ENCODE measurements around the gene KRT14.
"Not testable (repeated sequence)": the region's sequence is repeated elsewhere in the genome, so short reads cannot be mapped to it uniquely, and the experiment has no call there.

KRT14 gene

DNA sequence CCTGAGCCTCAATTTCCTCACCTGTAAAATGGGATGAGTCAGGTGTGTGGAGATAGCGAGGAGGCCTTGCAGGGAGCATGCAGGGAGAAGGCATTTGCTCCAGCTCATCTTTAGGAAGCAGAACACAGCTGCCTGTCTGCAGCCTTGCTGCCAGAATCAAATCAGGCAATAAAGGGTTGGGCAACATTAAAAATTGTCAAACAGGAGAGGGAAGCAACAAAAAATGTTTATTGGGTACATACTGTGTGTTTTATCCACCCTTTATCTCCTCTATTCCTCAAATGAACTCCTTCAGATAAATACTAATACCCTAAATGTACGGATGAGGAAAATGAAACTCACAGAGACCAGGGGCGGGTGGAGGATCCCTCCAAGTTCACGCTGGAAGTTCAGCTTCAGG is 13.6 kb upstream of the KRT14 start:
- no peak for DNase-seq

DNA sequence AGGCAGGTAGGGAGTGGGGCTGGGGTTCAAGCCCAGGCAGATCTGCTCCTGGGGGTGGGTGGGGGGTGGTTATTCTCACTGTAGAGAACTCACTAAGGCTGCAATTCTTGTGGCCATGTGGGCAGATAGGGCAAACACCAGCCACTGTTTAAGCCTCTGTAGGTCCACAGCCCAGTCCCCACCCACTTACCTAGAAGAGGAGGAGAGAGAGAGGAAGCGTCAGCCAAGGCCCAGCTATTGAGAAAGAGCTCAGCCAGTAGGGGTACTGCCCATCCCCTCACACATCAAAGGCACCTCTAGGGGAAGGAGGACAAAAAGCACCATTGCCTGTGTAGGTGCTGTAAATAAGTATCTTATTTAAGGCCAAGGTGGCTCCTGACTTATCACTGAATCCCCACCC is 13.0 kb upstream of the KRT14 start:
- DNase-seq, result no peak

DNA sequence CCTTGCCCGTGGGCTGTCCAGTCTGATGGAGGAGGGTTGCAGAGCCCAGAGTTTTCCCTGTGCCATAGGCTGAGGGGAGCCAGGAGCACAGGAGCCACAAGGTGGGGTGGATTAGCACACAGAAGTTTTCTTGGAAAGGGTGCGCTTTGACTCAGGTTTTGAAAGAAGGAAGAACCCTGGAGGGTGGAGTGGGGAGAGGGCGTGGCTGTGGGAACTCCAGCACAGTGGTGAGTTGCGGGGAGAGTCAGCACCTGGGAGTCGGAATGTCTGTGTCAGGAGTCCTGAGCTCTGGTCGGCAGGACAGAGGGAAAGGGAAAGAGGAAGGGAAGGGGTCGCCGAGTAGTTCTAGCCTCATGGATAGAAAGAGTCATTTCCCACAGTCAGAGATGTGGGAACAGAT is 8.9 kb upstream of the KRT14 start:
- DNase-seq, result no peak

DNA sequence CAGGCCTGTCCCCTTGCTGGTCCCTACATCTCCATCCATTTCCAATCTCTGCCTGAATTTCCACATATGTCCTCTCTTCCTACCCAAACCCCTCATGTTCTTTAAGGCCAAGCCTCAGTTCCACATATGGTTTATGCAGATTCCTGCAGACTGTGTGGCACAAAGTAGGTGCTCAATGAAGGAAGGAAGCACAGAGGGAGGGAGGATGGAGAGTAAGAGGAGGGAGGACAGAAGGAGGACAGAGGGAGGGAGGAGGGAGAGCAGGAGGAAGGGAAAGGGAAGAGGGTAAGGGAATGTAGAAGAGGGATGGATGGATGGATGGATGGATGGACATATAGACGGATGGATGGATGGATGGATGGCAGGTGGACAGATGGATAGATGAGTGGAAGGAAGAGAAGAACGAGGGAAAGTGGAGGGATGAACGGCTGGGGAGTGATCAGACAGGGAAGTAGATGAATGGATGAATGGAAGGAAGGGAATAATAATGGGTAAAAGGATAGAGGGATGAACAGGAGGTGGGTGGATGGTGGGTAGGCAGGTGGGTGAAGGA is 7.7 kb upstream of the KRT14 start:
- DNase-seq, result no peak

DNA sequence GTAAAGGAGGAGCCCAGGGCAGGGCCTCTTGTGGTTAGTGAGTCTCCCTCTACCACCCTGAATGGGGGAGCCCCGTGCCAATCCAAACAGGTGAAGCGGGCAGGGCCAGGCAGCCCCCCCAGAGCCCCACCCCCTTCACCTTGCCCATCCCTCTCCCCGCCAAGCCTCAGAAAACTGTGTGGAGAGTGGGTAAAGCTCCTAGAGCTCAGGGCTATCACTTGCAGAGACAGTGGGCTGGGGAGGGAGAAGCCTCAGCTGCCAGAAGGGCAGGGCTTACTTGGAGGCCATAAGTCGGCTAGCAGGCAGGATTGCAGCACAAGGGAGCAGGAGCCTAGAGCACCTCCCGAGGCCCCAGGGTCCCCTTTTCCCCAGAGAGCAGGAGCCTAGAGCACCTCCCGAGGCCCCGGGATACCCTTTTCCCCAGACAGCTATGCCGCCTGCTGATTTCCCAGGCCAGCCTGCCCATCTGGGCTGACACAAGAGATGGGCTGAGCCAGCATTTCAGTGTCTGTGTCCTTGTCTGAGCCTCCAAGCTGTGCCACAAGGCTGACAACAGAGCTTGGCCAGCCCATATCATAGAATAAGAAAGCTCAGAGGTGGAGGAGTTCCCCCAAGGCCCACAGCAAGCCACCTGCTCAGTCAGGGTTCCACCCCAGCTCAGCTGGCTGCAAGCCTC is 6.7 kb upstream of the KRT14 start:
- no peak for DNase-seq

DNA sequence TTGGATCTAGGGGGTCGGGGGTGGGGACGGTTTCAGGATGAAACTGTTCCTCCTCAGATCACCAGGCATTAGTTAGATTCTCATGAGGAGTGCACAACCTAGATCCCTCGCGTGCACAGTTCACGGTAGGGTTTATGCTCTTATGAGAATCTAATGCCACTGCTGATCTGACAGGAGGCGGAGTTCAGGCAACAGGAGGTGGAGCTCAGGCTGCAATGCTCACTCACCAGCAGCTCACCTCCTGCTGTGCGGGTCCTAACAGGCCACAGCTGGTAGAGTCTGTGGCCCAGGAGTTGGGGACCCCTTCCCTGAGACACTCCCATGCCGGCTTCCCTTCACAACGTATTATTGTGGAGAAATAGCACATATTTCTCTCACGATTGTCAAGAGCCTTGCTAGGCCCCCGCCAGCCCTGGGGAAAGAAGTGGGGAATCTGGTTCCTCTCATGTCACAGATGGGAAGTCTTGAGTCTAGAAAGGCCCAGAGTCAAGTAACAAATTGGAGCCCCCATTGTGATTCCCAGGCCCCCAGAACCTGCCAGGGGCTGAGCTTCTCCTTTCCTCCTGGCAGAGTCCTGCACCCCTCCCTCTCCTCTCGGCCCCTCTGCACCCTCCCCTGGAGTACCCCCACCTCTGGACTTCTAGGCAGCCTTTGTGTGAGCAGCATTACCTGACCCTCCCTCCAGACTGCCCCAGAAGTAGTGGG is 6.1 kb upstream of the KRT14 start:
- no peak for DNase-seq

DNA sequence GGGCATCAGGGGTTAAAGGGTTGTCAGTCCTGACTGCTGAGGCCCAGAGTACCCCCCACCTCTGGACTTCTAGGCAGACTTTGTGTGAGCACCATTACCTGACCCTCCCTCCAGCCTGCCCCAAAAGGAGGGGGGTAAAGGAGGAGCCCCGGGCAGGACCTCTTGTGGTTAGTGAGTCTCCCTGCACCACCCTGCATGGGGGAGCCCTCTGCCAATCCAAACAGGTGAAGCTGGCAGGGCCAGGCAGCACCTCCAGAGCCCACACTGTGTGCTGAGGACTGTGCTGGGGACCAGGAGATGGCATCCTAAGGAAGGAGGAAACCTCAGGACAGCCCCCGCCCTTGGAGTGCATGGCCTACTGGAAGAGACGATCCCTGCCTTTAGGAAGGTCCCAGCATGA is 2.6 kb upstream of the KRT14 start:
- no peak for DNase-seq

DNA sequence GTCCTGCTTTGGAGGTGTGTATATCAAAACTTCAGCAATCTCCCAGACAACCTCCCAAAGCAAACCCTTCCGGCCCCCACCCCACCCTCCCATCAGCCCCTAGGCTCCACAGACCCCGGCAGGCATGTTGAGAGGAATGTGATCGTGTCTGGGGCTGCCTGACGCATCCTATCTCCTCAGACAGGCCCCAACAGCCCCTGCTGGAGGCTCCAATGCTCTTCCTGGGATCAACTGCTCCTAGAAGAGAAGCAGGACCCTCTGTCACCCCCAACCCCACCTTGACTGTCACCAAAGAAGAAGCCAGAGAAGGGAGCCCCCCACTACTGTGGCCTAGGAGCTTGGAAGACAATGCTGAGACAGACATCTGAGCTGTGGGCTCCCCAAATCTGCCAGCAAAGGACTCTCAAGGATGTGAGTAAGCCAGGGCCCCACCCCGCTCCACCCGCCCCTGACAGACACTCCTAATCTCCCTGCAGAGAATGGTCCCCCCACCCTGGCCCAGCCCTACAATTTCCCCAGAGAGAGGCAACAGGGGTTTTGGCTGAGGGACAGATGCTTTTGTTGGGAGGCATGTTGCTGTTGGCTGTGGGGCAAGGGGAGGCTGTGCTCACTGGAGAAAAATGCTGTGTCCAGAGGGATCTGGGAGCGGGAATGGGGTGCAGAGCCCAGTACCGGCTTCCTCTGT is 1.6 kb upstream of the KRT14 start:
- no peak for DNase-seq

DNA sequence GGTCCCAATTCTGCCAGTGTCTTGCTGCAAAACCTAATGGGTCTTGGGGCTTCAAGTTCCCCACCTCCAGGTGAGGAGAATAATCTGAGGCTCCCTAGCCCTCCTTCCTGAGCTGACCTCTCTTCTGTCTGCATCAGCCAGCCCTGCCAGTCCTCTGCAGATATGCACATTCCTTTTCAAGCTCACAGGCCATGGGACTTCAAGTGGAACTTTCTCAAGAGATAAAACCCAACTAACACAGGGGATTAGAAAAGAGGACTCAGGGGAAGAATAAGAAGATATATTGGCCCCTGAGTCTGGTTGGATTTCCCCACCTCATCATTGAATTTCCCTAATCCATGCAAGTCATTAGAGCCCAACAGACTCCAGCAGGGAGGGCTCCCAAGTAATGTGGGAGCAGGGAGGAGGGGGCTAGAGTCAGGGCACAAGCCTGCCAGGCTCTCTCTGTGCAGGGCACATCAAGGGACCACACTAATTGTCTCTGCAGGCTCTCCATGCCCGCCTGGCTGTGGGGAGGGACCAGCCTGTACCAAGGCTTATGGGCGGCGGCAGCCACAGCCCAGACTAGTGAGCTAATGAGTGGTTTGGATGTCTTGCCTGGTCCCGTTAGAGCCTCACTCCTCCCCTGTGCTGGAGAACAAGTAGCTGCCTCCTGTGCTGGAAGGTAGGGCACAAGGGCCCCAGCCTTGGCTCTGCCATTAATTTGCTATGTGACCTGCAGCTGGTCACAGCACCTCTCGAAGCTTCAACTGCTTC is 1.2 kb downstream of the KRT14 start:
- DNase-seq, result peak; percentile 43

DNA sequence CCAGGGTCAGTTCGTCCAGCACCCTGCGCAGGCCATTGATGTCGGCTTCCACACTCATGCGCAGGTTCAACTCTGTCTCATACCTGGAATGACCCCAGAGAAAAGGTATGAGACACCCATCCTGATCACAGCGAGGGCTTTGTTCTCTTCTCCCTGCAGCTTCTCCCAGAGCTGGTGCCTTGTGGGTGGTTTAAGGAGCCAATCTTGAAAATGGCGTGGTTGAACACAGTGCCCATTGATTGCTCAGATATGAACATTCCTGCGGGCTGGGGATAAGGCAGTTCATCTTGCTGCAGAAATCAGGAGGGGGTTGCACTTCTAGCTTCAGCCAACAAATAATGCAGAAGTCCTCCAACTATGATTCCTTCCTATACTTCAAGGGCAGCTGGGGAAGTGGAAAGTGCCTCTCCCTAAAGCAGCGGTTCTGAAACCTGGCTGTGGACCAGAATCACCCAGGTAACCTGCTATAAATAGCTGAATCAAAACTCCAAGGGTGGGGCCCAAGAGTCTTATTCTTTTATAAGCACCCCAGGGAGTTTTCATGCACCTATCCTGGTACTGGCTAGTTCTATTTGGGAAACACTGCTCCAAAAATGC is 2.3 kb downstream of the KRT14 start:
- not testable (repeated sequence) for DNase-seq

DNA sequence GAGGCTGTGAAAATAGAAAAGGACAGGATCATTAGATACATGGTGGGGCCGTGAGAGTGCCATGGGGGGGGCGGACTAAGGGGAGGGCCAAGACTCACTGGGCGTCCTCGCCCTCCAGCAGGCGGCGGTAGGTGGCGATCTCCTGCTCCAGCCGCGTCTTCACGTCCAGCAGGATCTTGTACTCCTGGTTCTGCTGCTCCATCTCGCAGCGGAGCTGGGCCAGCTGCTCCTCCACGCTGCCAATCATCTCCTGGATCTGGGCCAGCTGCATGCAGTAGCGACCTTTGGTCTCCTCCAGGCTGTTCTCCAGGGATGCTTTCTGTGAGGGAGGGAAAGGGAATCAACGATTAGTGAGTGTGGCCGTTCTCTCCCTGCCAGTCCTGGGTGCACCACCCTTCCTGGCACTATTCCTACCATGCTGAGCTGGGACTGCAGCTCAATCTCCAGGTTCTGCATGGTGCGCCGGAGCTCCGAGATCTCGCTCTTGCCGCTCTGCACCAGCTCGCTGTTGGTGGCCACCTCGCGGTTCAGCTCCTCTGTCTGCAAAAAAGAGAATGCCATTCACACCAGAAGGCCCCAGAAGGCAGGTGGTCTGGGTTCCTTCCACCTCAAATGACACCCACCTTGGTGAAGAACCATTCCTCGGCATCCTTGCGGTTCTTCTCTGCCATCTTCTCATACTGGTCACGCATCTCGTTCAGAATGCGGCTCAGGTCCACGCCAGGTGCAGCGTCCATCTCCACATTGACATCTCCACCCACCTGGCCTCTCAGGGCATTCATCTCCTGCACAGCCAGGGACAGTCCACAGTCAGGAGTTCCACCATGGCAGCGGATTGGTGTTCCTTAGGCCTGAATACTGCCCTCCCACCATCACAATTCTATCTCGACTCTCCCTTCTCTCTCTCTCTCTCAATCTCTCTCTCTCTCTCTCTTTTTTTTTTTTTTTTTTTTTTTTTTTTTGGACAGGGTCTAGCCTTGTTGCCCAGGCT is 3.3 kb downstream of the KRT14 start:
- no peak for DNase-seq

DNA sequence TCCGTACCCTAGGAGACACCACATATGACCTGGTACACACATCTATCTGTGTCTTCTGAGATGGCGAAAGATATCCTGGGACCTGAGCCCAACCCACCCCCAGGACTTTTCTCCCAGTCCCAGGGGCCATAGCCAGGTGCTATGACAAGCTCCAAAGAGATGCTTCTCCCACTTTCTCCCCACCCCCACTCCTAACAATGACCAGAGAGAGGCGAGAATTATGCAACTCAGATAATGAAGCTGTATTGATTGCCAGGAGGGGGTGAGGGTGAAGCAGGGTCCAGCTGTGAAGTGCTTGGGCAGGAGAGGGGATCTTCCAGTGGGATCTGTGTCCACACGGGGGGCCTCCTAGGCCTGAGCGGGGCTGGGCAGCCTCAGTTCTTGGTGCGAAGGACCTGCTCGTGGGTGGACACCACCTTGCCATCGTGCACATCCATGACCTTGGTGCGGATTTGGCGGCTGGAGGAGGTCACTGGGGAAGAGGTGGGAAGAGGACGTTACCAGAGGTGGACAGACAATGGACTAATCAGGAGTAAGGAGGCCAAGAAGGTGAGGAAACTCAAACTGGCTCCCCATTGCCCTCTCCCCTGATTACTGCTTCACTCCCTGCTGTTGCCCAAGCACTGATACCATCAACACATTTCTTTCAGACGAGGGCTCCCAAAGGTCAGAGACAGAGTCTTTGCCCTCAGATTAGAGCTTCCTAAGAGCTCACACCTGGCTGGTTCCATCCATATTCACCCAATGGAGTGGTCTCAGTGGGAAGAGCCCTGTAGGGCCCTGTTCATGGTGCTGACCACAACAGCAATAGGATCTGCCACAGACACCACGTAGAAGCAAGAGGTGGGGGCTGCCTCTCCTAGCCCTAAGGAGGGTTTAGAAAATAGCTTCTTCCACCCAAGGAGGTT is 4.4 kb downstream of the KRT14 start:
- not testable (repeated sequence) for DNase-seq

DNA sequence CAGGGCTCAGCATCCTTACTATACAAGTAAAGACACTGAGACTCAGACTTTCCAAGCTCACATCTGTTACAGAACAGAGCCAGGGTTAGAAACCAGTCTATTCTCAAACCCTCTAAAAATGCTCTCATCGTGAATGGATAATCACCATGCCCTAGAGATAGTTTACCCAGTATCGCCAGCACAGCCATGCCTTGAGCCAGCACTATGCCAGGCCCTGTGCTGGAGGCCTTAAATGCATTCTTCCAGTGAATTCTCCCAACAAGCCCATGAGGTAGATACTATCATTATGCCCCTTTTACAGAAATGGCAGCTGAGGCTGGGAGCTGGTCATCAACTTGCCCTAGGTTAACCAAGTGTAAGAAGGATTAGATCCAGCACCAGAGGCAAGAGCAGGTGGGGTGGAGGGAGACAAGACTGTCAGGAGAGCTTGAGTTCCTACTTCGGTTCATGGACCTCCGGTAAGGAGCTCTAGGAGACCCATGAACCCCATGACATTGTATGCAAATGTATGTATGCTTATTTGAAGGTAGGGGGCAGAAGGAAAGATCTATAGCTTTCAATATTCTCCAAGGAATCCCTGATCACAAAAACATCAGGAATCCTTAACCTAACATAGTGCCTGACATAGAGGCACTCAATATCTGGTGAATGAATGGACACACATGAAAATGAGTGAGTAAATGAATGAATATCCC is 5.2 kb downstream of the KRT14 start:
- DNase-seq, result no peak

DNA sequence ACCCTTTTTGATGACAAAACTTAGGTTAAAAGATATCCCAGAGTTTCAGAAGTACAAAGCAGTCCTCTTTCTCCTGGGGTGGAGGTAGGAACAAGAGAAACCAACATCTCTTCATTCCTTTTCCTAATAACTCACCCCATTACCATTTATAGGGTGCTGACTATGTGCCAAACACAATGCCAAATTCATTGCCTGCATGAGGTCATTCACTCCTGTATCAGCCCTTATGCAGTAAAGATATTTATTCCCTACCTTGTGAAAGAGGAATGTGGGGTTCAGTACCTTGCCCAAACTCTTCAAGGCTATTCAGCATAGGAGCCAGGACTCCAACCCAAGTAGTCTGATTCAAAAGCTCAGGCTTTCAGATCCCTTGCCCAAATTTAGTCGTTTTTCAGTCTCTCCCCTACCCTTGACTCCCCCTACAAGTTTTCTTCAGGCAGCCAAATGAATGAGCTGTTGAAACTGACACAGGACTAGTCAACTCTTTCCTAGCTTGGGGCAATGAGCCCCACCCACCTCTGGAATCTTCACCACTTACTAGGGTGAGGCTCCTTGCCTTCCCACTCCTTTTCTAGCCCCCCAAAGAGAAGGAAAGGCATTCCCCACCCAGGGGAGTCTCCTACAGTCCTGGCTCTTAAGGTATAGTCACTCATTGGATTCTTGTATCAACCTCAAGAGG is 5.9 kb downstream of the KRT14 start:
- DNase-seq, result no peak

DNA sequence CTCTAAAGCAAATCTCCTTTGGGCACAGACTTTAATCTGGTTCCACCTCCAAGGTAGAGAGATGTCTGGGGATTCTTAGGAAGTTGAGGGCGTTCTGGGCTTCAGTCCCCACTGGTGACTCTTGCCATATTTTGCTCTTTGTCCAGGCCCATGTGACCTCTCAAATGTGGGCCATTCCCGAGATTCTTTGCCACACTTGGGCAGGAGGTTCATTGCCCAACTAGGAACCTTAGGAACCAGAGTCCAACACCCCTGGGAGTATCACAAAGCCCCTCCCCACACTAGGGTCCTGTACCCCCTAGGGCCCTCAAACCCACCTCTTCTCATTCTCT is 6.5 kb downstream of the KRT14 start:
- DNase-seq, result no peak

DNA sequence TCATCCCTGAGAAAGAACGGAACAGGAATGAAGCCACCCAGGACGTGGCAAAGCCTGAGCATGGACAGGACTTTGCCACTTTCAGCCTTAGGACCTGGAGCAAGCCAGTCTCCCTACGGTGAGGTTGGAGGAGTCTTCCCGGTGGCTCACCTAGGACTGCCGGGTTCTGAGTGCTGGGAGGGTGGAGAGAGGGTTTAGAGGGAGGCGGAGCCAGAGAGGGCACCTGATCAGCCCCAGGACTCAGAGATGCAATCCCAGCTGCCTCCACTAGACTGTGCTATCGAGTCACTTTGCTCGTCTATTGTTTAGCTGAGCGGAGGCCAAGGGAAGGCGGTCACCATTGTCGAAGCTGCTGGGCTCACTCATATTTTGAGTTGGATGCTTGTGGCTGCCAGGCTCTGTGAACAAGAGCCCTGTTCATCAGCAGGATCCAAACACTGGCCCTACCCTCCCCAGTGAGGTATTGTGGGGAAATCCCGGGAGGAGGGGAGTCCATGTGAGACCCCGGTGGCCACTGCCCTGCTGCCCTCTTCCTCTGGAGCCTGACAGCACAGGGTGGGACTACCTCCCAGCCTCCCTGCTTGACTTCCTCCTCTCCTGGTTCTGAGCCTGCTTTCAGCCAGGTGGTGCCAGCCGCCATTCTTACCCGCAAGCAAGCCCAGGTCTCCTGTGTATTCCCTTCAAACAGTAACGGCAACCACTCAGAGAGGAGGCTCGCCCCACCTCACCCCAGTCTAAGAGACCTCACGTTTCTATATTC is 7.0 kb downstream of the KRT14 start:
- peak; percentile 78 for DNase-seq

DNA sequence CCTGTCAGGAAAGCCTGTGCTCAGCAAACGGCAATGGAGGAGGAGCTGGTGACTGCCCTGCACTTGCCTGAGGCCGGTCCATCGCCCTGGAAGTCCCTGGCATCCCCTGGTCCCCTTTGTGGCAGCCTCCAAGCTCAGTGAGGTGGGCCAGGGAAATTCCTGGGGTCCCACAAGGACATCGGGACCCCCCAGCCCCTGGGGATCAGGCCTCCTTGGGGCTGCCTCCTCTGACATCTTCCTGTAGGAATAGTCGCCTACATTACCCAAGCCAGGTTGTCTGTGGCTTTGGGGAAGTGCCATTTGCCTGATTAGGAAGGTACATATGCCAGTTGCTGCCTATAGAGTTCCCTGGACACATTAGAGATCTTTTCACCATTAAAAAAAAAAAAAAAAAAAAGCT is 7.7 kb downstream of the KRT14 start:
- DNase-seq, result no peak

DNA sequence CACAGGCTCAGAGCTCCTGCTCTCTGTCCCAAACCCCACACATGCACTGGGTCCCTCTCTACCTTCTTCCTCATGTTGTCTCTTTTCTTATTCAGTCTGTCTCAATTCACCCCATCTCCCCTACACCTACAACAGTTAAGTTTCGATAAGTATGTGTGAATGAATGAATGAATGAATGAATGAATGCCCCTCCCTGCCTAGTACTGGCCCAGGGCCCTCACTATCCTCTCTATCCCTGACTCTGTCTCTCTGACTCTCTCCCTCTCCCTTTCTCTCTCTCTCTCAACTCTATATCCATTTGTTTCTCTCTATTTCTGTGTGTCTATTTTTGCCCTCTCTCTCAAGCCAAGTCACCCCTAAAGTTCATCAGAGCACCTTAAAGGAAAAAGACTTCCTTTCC is 8.2 kb downstream of the KRT14 start:
- DNase-seq, result no peak
